Kasumi-1 (cell line): ENCODE measurements around the gene DLGAP4.

Source experiments
- DNase-seq, 2 experiments: peaks; one replicate each; lab custom pipeline; 2025; lab: John Stamatoyannopoulos, UW

DLGAP4 gene

GRCh38 chr20:36565520-36565919, 259.4 kb downstream of the DLGAP4 start:
- no peak for DNase-seq

DNA sequence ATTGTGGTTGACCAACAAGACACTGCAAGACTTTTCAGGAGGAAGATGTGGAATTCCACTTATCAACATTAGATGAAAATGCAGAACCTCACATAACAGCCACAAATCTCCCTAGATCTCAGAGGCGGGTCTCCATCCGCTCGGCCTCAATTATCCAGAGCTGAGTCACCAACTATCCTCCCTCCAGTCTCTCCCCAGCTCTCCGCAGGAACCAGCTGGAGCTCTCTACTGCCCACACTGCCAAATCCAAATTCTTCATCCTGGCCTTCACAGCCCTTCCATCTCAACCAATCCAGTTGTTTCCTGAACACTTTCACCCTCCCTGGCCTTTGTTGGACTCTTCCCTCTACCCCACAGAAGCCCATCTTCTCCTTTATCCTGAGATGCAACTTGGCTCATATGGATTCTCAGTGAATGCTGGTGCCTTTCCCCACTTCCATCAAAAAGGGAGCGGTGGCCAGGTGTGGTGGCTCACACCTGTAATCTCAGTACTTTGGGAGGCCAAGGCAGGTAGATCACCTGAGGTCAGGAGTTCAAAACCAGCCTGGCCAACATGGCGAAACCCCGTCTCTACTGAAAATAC, 263.8 kb downstream of the DLGAP4 start:
- no peak for DNase-seq

- peak in 1 of 2 experiments; percentile 17 for DNase-seq
Measured at GRCh38 chr20:36571564-36572504, 265.7 kb downstream of the DLGAP4 start.

- peak; percentile 43 to 45 for DNase-seq
Measured at GRCh38 chr20:36572701-36573102, 266.6 kb downstream of the DLGAP4 start.

GRCh38 chr20:36573103-36573797, 267.1 kb downstream of the DLGAP4 start, which contains the start of gene TGIF2:
TGIF2 (plus strand) TSS chr20:36573597; CDS start chr20:36578775, 5,178 bp downstream.
- DNase-seq = peak; percentile 87

DNA sequence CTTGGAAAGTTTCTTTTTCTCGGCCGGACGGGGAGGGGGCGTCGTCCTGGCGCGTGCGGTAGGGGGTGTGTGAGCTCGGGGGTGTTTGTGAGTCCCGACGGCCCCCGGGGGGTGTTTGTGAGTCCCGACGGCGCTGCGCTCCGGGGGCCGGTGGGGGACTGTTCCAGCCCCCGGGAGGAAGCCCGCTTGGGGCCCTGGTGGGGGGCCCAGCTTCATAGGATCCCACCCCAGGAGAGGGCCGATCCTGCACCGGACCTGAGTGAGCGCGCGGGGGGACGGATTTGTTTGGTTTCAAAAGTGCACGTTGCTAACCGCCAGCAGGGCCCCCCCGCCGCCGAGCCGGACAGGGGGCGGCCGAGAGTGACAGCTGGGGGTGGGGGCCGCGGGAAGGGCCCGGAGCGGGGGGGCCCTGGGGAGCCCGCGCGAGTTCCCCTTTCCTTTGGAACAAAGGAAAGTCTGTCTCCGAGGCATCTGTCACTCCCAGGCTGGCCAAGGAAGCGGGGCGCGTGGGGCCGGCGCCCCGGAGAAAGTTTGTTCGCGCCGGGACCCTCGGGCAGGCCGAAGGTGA, 267.7 kb downstream of the DLGAP4 start:
- peak; percentile 63 to 66 for DNase-seq

- DNase-seq = peak; percentile 26 to 47
Measured at GRCh38 chr20:36574366-36575135, 268.4 kb downstream of the DLGAP4 start.

GRCh38 chr20:36576081-36576445, 269.9 kb downstream of the DLGAP4 start:
- no peak for DNase-seq
